Thymus (tissue), 11 donors: Measurements from ENCODE around the gene TMEM123. TPM values are rescaled to one million over a fixed set of nuclear protein-coding genes. Genes with fewer than 3 reads are reported as not detected.

Experiments used
- DNase-seq, 9 donors: peaks; one replicate each; pipeline ENCODE4 v3.0.0-alpha.2; 2013; ENCODE audit warnings: low spot score in 9 of 9, low read depth in 6 of 9, missing footprints in 1 of 9
- H3K27ac ChIP-seq, 2 donors: one replicate each; pipeline ENCODE4 v1.5.1; 2013; ENCODE audit warnings: control low read depth in 1 of 2, low read depth in 1 of 2, low read length in 1 of 2, mild to moderate bottlenecking in 1 of 2, moderate library complexity in 1 of 2
- H3K27me3 ChIP-seq, 2 donors: one replicate each; pipeline ENCODE4 v1.5.1; 2013; ENCODE audit warnings: low read length in 1 of 2; ENCODE audit not compliant: control insufficient read depth in 2 of 2, insufficient read depth in 1 of 2
- H3K36me3 ChIP-seq, 2 donors: one replicate each; pipeline ENCODE4 v1.5.1; 2013; ENCODE audit warnings: low read length in 1 of 2, mild to moderate bottlenecking in 1 of 2, moderate library complexity in 1 of 2; ENCODE audit not compliant: control insufficient read depth in 2 of 2, insufficient read depth in 2 of 2
- H3K4me1 ChIP-seq, 2 donors: one replicate each; pipeline ENCODE4 v1.5.1; 2013; ENCODE audit warnings: low read length in 2 of 2; ENCODE audit not compliant: control insufficient read depth in 2 of 2, insufficient read depth in 2 of 2
- H3K4me3 ChIP-seq, 2 donors: one replicate each; pipeline ENCODE4 v1.5.1; 2013; ENCODE audit warnings: low read length in 2 of 2, control low read depth in 1 of 2, mild to moderate bottlenecking in 1 of 2
- H3K9me3 ChIP-seq, 2 donors: one replicate each; pipeline ENCODE4 v1.5.1; 2013; ENCODE audit warnings: low read length in 1 of 2, mild to moderate bottlenecking in 1 of 2; ENCODE audit not compliant: control insufficient read depth in 2 of 2, insufficient read depth in 1 of 2
- WGBS: extraction: QIAGEN DNeasy Blood & Tissue Kit; methylation state at CpG from one replicate; pipeline ENCODE4 v1.1.7; 2013; 5-methylcytosine and 5-hydroxymethylcytosine counted together
- polyA plus RNA-seq: library from polyadenylated mRNA; stranded (reverse); fragments of 200-250 nt; gene quantifications from one replicate; pipeline ENCODE4 v1.2.3, GENCODE V29; 2013
- total RNA-seq: library from RNA; stranded (reverse); fragments of 120-200 nt; gene quantifications from one replicate; pipeline ENCODE4 v1.2.4, GENCODE V29; 2013
- donor health status: healthy.

TMEM123 gene
- total and polyA plus RNA-seq, 2 donors: 174 to 282 TPM

- Histone ChIP-seq H3K9me3 (peaks cover 0 to 11% of the 10 kb centered on the region in 2 donors), H3K36me3 (peaks cover 9 to 45% of the 10 kb centered on the region in 2 donors), H3K27ac (peak overlapping the region; percentile 90 to 95), H3K4me3 (peak overlapping the region; percentile 2 to 33), H3K27me3 (no peaks in the 10 kb centered on the region), H3K4me1 (peaks cover 13 to 14% of the 10 kb centered on the region in 2 donors)
- peak in 8 of 9 donors; percentile 72 to 96 (median 88) for DNase-seq
- WGBS: 11% methylated on average over 5 of the region's 5 CpGs
Measured at GRCh38 chr11:102361086-102362031, 91.2 kb downstream of the TMEM123 start.

- H3K36me3 ChIP-seq: peaks cover 8 to 40% of the 10 kb centered on the region in 2 donors
- H3K4me1 ChIP-seq: peaks cover 13 to 14% of the 10 kb centered on the region in 2 donors
- peaks cover 0 to 14% of the 10 kb centered on the region in 2 donors for H3K9me3 ChIP-seq
- no peak overlapping the region for H3K4me3 ChIP-seq
- DNase-seq: peak in 1 of 9 donors; percentile 26
- WGBS: 18% methylated on average over 3 of the region's 3 CpGs
- peak overlapping the region; percentile 90 to 95 for H3K27ac ChIP-seq
- no peaks in the 10 kb centered on the region for H3K27me3 ChIP-seq
Measured at GRCh38 chr11:102360681-102361080, 91.9 kb downstream of the TMEM123 start.

- Histone ChIP-seq H3K27ac (peak overlapping the region in 1 of 2 donors; percentile 46), H3K4me3 (no peak overlapping the region), H3K9me3 (peaks cover 0 to 14% of the 10 kb centered on the region in 2 donors), H3K4me1 (peaks cover 13 to 14% of the 10 kb centered on the region in 2 donors), H3K27me3 (no peaks in the 10 kb centered on the region), H3K36me3 (peaks cover 3 to 32% of the 10 kb centered on the region in 2 donors)
- DNase-seq: no peak
- WGBS: 82% methylated on average over 3 of the region's 3 CpGs
Measured at GRCh38 chr11:102359372-102359771, 93.2 kb downstream of the TMEM123 start.

- peaks cover 0 to 14% of the 10 kb centered on the region in 2 donors for H3K9me3 ChIP-seq
- no peak for DNase-seq
- no peak overlapping the region for H3K4me3 ChIP-seq
- H3K27ac ChIP-seq: no peak overlapping the region
- H3K36me3 ChIP-seq: peaks cover 11 to 30% of the 10 kb centered on the region in 2 donors
- H3K27me3 ChIP-seq: no peaks in the 10 kb centered on the region
- peaks cover 14 to 16% of the 10 kb centered on the region in 2 donors for H3K4me1 ChIP-seq
Measured at GRCh38 chr11:102357116-102357515, 95.4 kb downstream of the TMEM123 start.

- DNase-seq: peak in 6 of 9 donors; percentile 27 to 78 (median 52)
- Histone ChIP-seq H3K9me3 (no peaks in the 10 kb centered on the region), H3K27ac (peak overlapping the region; percentile 99), H3K4me1 (peaks cover 10 to 14% of the 10 kb centered on the region in 2 donors), H3K27me3 (no peaks in the 10 kb centered on the region), H3K36me3 (peaks cover 4 to 18% of the 10 kb centered on the region in 2 donors), H3K4me3 (peak overlapping the region; percentile 83 to 94)
- under 1% methylated on average over 33 of the region's 33 CpGs for WGBS
Measured at GRCh38 chr11:102347462-102348370, 104.8 kb downstream of the TMEM123 start.

GRCh38 chr11:102346748-102347461 is 105.7 kb downstream of the TMEM123 start, which contains the start of gene BIRC2:
TSS of gene BIRC2 (plus strand) at chr11:102347214. CDS start at chr11:102349855, 2,641 bp downstream.
- Histone ChIP-seq H3K4me3 (peak within 1 kb of the TSS; percentile 83 to 94), H3K27ac (peak within 1 kb of the TSS; percentile 99), H3K27me3 (no peaks in the 10 kb centered on the region), H3K36me3 (peaks cover 4 to 18% of the 10 kb centered on the region in 2 donors), H3K4me1 (peaks cover 11 to 15% of the 10 kb centered on the region in 2 donors), H3K9me3 (no peaks in the 10 kb centered on the region)
- peak; percentile 76 to 97 (median 92) for DNase-seq
- under 1% methylated on average over 77 of the region's 77 CpGs for WGBS

- DNase-seq: no peak
- Histone ChIP-seq H3K27ac (peak overlapping the region; percentile 99), H3K36me3 (peaks cover 4 to 16% of the 10 kb centered on the region in 2 donors), H3K27me3 (no peaks in the 10 kb centered on the region), H3K9me3 (no peaks in the 10 kb centered on the region), H3K4me3 (peak overlapping the region; percentile 83 to 94), H3K4me1 (peaks cover 13 to 16% of the 10 kb centered on the region in 2 donors)
- WGBS: under 1% methylated on average over 5 of the region's 5 CpGs
Measured at GRCh38 chr11:102346456-102346747, 106.2 kb downstream of the TMEM123 start.
